HCT116 (cell line): ENCODE data around the gene HBE1. TPM values are rescaled to one million over a fixed set of nuclear protein-coding genes. Genes with fewer than 3 reads are reported as not detected.

Experiments
- ATAC-seq: fragments of 200-7000 bp; cut with Tn5 transposase; 2 replicates; pipeline ENCODE4 v1.9.1; 2020; ENCODE audit warnings: mild to moderate bottlenecking, moderate library complexity
- BruUV-seq: library from RNA; stranded (reverse); fragments of 400-500 nt; replicated peaks from 2 replicates; lab custom pipeline; 2021; lab: Mats Ljungman, UMichigan
- CTCF ChIA-PET: fragments of 300-600 bp; sonication (Branson Sonifier 250); formaldehyde crosslinking; loops from one replicate; lab custom pipeline; 2021; ENCODE audit warnings: antibody characterized with exemption; lab: Charles Lee
- POLR2A ChIA-PET: fragments of 300-600, 350-600 bp; sonication (Branson Sonifier 250); formaldehyde crosslinking; loops from one replicate; lab custom pipeline; 2021; ENCODE audit warnings: antibody characterized with exemption; lab: Charles Lee
- RAD21 ChIA-PET, 2 experiments: fragments of 300-600 bp; sonication (Branson Sonifier 250); formaldehyde crosslinking; loops; one replicate each; lab custom pipeline; 2023; ENCODE audit warnings: low total read pairs in 2 of 2; ENCODE audit not compliant: uncharacterized antibody in 2 of 2, unreplicated experiment in 2 of 2, low non-redundant PET in 1 of 2; lab: Charles Lee
- DNase-seq: peaks from one replicate; pipeline ENCODE4 v3.0.0-alpha.2; 2010; ENCODE audit warnings: low read depth, low spot score
- H2AFZ ChIP-seq: fragments of 200-600 bp; shearing (Covaris generic), sonication (generic); 2 replicates; pipeline ENCODE4 v1.6.1; 2017; ENCODE audit warnings: low read depth, mixed run types, mixed read lengths, antibody characterized with exemption, low read length; ENCODE audit not compliant: poor library complexity, severe bottlenecking
- H3K27ac ChIP-seq: 2 replicates; pipeline ENCODE4 v1.5.1; 2012; ENCODE audit warnings: low read depth, low read length
- H3K27me3 ChIP-seq: fragments of 200-600 bp; sonication (generic); 2 replicates; pipeline ENCODE4 v1.6.1; 2016; ENCODE audit warnings: mixed run types, low read length, mixed read lengths; ENCODE audit not compliant: insufficient read depth
- H3K36me3 ChIP-seq, 2 experiments: fragments of 200-500 bp in 1 of 2; fragments of 200-600 bp in 1 of 2; sonication (Bioruptor generic) in 1 of 2; sonication (generic) in 1 of 2; 2 replicates each; pipeline versions ENCODE4 v1.5.1 to v1.6.1; 2014 to 2016; ENCODE audit warnings: low read length in 2 of 2, inconsistent platforms in 1 of 2, mixed read lengths in 1 of 2, mixed run types in 1 of 2; ENCODE audit not compliant: insufficient read depth in 2 of 2, control insufficient read depth in 1 of 2
- H3K4me1 ChIP-seq, 2 experiments: fragments of 200-600 bp in 1 of 2; sonication (generic) in 1 of 2; 2 replicates each; pipeline versions ENCODE4 v1.5.1 to v1.6.1; 2012 to 2017; ENCODE audit warnings: low read length in 2 of 2, inconsistent platforms in 1 of 2, mild to moderate bottlenecking in 1 of 2, mixed read lengths in 1 of 2, mixed run types in 1 of 2, moderate library complexity in 1 of 2; ENCODE audit not compliant: insufficient read depth in 2 of 2, control insufficient read depth in 1 of 2
- H3K4me2 ChIP-seq: fragments of 200-600 bp; sonication (generic); 2 replicates; pipeline ENCODE4 v1.6.1; 2017; ENCODE audit warnings: mixed run types, low read length, mixed read lengths
- H3K4me3 ChIP-seq, 2 experiments: fragments of 200-600 bp in 1 of 2; sonication (generic) in 1 of 2; replicated peaks in 1 of 2; 2 replicates each; pipeline ENCODE4 v1.5.1; 2011 to 2016; ENCODE audit warnings: low read length in 2 of 2, control low read depth in 1 of 2, low read depth in 1 of 2, mild to moderate bottlenecking in 1 of 2, mixed read lengths in 1 of 2, mixed run types in 1 of 2
- H3K79me2 ChIP-seq: fragments of 200-600 bp; sonication (generic); 2 replicates; pipeline ENCODE4 v1.6.1; 2017; ENCODE audit warnings: mild to moderate bottlenecking, mixed run types, low read length, moderate library complexity, mixed read lengths; ENCODE audit not compliant: insufficient read depth
- H3K9ac ChIP-seq: fragments of 200-600 bp; sonication (generic); 2 replicates; pipeline ENCODE4 v1.6.1; 2016; ENCODE audit warnings: low read length, mixed read lengths
- H3K9me2 ChIP-seq: fragments of 200-600 bp; sonication (generic), shearing (Covaris generic); 2 replicates; pipeline ENCODE4 v1.6.1; 2017; ENCODE audit warnings: mixed run types, mild to moderate bottlenecking, moderate library complexity; ENCODE audit not compliant: insufficient read depth
- H3K9me3 ChIP-seq, 2 experiments: fragments of 200-500 bp in 1 of 2; fragments of 200-600 bp in 1 of 2; sonication (Bioruptor generic) in 1 of 2; sonication (generic) in 1 of 2; 2 replicates each; pipeline ENCODE4 v1.6.1; 2014 to 2017; ENCODE audit warnings: low read length in 2 of 2, mixed read lengths in 2 of 2, inconsistent platforms in 1 of 2, low read depth in 1 of 2, mild to moderate bottlenecking in 1 of 2, mixed run types in 1 of 2, moderate library complexity in 1 of 2; ENCODE audit not compliant: control insufficient read depth in 1 of 2, insufficient read depth in 1 of 2
- H4K20me1 ChIP-seq: fragments of 200-600 bp; sonication (generic), shearing (Covaris generic); 2 replicates; pipeline ENCODE4 v1.6.1; 2017; ENCODE audit warnings: mixed run types, mild to moderate bottlenecking, moderate library complexity; ENCODE audit not compliant: insufficient read depth
- ATF3 ChIP-seq: IDR thresholded peaks from 2 replicates; pipeline ENCODE4 v1.6.1; 2012
- CBX3 ChIP-seq: IDR thresholded peaks from 2 replicates; pipeline ENCODE4 v1.6.1; 2012; ENCODE audit warnings: low read depth
- CEBPB ChIP-seq: IDR thresholded peaks from 2 replicates; pipeline ENCODE4 v1.6.1; 2012; ENCODE audit warnings: low read depth
- EGR1 ChIP-seq: IDR thresholded peaks from 2 replicates; pipeline ENCODE4 v1.6.1; 2012; ENCODE audit warnings: low read depth
- ELF1 ChIP-seq: IDR thresholded peaks from 2 replicates; pipeline ENCODE4 v1.6.1; 2012; ENCODE audit warnings: low read depth, borderline replicate concordance
- EZH2 ChIP-seq: fragments of 200-600 bp; sonication (generic); IDR thresholded peaks from 2 replicates; pipeline ENCODE4 v1.6.1; 2017; ENCODE audit warnings: antibody characterized with exemption, mixed run types
- EZH2phosphoT487 ChIP-seq: fragments of 200-600 bp; IDR thresholded peaks from 2 replicates; pipeline ENCODE4 v1.6.1; 2018; ENCODE audit warnings: antibody characterized with exemption, borderline replicate concordance
- FOSL1 ChIP-seq: IDR thresholded peaks from 2 replicates; pipeline ENCODE4 v1.6.1; 2012; ENCODE audit warnings: low read depth
- JUND ChIP-seq: IDR thresholded peaks from 2 replicates; pipeline ENCODE4 v1.6.1; 2012
- MAX ChIP-seq: IDR thresholded peaks from 2 replicates; pipeline ENCODE4 v1.6.1; 2012
- POLR2A ChIP-seq: IDR thresholded peaks from 2 replicates; pipeline ENCODE4 v1.7.0; 2011; ENCODE audit warnings: borderline replicate concordance; ENCODE audit not compliant: insufficient read depth, insufficient read length; ENCODE audit errors: extremely low read depth
- POLR2AphosphoS5 ChIP-seq: IDR thresholded peaks from 2 replicates; pipeline ENCODE4 v1.6.1; 2011; ENCODE audit warnings: mild to moderate bottlenecking, low read depth, low read length, moderate library complexity
- RAD21 ChIP-seq: IDR thresholded peaks from 2 replicates; pipeline ENCODE4 v1.6.1; 2012; ENCODE audit warnings: low read depth, mild to moderate bottlenecking
- REST ChIP-seq: IDR thresholded peaks from 2 replicates; pipeline ENCODE4 v1.6.1; 2012; ENCODE audit warnings: low read depth
- SIN3A ChIP-seq: IDR thresholded peaks from 2 replicates; pipeline ENCODE4 v1.6.1; 2012; ENCODE audit warnings: low read depth
- SP1 ChIP-seq: IDR thresholded peaks from 2 replicates; pipeline ENCODE4 v1.6.1; 2012; ENCODE audit warnings: low read depth
- SRF ChIP-seq: IDR thresholded peaks from 2 replicates; pipeline ENCODE4 v1.6.1; 2012; ENCODE audit warnings: low read depth
- TCF7L2 ChIP-seq: IDR thresholded peaks from 2 replicates; pipeline ENCODE4 v1.7.0; 2011; ENCODE audit warnings: borderline replicate concordance, inconsistent platforms; ENCODE audit not compliant: insufficient read depth, insufficient read length; ENCODE audit errors: extremely low read depth
- YY1 ChIP-seq: IDR thresholded peaks from 2 replicates; pipeline ENCODE4 v1.6.1; 2011; ENCODE audit warnings: low read length, low read depth, moderate library complexity, mild to moderate bottlenecking; ENCODE audit not compliant: insufficient replicate concordance; ENCODE audit errors: extremely low read depth
- ZBTB33 ChIP-seq: IDR thresholded peaks from 2 replicates; pipeline ENCODE4 v1.6.1; 2011; ENCODE audit warnings: mild to moderate bottlenecking, low read length, moderate library complexity; ENCODE audit not compliant: insufficient replicate concordance; ENCODE audit errors: extremely low read depth
- ZFX ChIP-seq: fragments of 450-650 bp; IDR thresholded peaks from 2 replicates; pipeline ENCODE4 v1.6.1; 2017
- ZNF274 ChIP-seq: fragments of 200-500 bp; sonication (Bioruptor generic); IDR thresholded peaks from 2 replicates; pipeline ENCODE4 v1.6.1; 2014; ENCODE audit warnings: mild to moderate bottlenecking, low read depth, low read length, inconsistent platforms
- intact Hi-C: fragments of 100-400 bp; cut with micrococcal nuclease; formaldehyde crosslinking; loops from 2 replicates; pipeline ENCODE4 v1.10.0; 2022
- total RNA-seq: library from RNA; stranded (reverse); gene quantifications from one replicate; pipeline ENCODE4 v1.2.1, GENCODE V29; 2021; ENCODE audit not compliant: unreplicated experiment

Gene HBE1
- total RNA-seq, 1 experiment from 2014 or later: 212 TPM

GRCh38 chr11:5280582-5281102 lies 10.9 kb upstream of the HBE1 start:
- TF ChIP-seq SP1: peak; percentile 93
- peak; percentile 100 for TF ChIP-seq FOSL1
- TF ChIP-seq REST: no peak
- TF ChIP-seq CBX3: peak; percentile 93
- no peak for TF ChIP-seq ZNF274
- no peak for TF ChIP-seq ELF1
- peak; percentile 59; the same call in 1 of the 2 replicates for TF ChIP-seq CEBPB
- peak; percentile 21 for TF ChIP-seq TCF7L2
- peak; percentile 71 for TF ChIP-seq ATF3
- peak; percentile 87 for TF ChIP-seq SIN3A
- TF ChIP-seq EZH2: no peak
- TF ChIP-seq EGR1: peak; percentile 91
- TF ChIP-seq SRF: peak; percentile 88
- TF ChIP-seq JUND: peak; percentile 99
- TF ChIP-seq EZH2phosphoT487: no peak
- TF ChIP-seq MAX: peak; percentile 66
- TF ChIP-seq ZBTB33: peak; percentile 8
- TF ChIP-seq POLR2AphosphoS5: peak; percentile 60
- TF ChIP-seq YY1: peak; percentile 26
- TF ChIP-seq ZFX: no peak
- TF ChIP-seq RAD21: no peak
- no peak for TF ChIP-seq POLR2A
- Histone ChIP-seq H3K36me3 (no peaks in the 10 kb centered on the region; a peak in 1 of 4 replicates), H2AFZ (no peak overlapping the region), H4K20me1 (no peaks in the 10 kb centered on the region), H3K4me2 (peak overlapping the region; percentile 62), H3K9me2 (no peaks in the 10 kb centered on the region), H3K9me3 (no peaks in the 10 kb centered on the region), H3K79me2 (no peaks in the 10 kb centered on the region), H3K27me3 (no peaks in the 10 kb centered on the region), H3K27ac (peak overlapping the region; percentile 26; the same call in 1 of the 2 replicates), H3K4me1 (peaks cover 18 to 39% of the 10 kb centered on the region in 2 experiments), H3K9ac (no peak overlapping the region), H3K4me3 (no peak overlapping the region)
- intact Hi-C loops: no loop called here
- POLR2A ChIA-PET: no interaction called here
- CTCF ChIA-PET: interaction anchor here (0.6 to 1.6 kb wide), 2 partner anchors 11 to 84 kb away, joined by 3 to 6 read pairs; no protein-coding TSS in a partner anchor
- ATAC-seq (peak; percentile 97), DNase-seq (peak; percentile 97)
- RAD21 ChIA-PET: no interaction called here
- no TSS peak for BruUV-seq
